Uterus (tissue), 4 donors: ENCODE data around the gene PKMYT1. TPM values are rescaled to one million over a fixed set of nuclear protein-coding genes. Genes with fewer than 3 reads are reported as not detected.

Experiments used
- DNase-seq, 2 donors: peaks; one replicate each; pipeline ENCODE4 v3.0.0-alpha.2; 2019 to 2020
- H3K27ac ChIP-seq, 2 donors: fragments of 200-600 bp; sonication (generic); 1 replicate in 1 of 2; 2 replicates in 1 of 2; pipeline ENCODE4 v1.5.1; 2016 to 2018
- H3K27me3 ChIP-seq, 2 donors: fragments of 200-600 bp; sonication (generic); one replicate each; pipeline ENCODE4 v1.5.1; 2018 to 2019; ENCODE audit warnings: control low read depth in 1 of 2
- H3K36me3 ChIP-seq, 2 donors: fragments of 200-600 bp; sonication (generic); one replicate each; pipeline ENCODE4 v1.5.1; 2019; ENCODE audit warnings: control low read depth in 1 of 2
- H3K4me1 ChIP-seq, 2 donors: fragments of 200-600 bp; sonication (generic); one replicate each; pipeline ENCODE4 v1.5.1; 2018 to 2019; ENCODE audit warnings: control low read depth in 1 of 2
- H3K4me3 ChIP-seq, 2 donors: fragments of 200-600 bp; sonication (generic); 1 replicate in 1 of 2; 2 replicates in 1 of 2; pipeline ENCODE4 v1.5.1; 2018 to 2019; ENCODE audit warnings: mild to moderate bottlenecking in 1 of 2
- H3K9me3 ChIP-seq, 2 donors: fragments of 200-600 bp; sonication (generic); one replicate each; pipeline ENCODE4 v1.5.1; 2019; ENCODE audit warnings: control low read depth in 1 of 2
- POLR2A ChIP-seq, 2 donors: fragments of 450-650 bp; IDR thresholded peaks; one replicate each; pipeline ENCODE4 v1.6.1; 2016; ENCODE audit warnings: antibody characterized with exemption in 2 of 2, mild to moderate bottlenecking in 1 of 2, moderate library complexity in 1 of 2
- intact Hi-C: fragments of 100-400 bp; cut with DNase I; formaldehyde crosslinking; loops from one replicate; pipeline ENCODE4 v1.15.1; 2023; ENCODE audit warnings: low total_unique reads
- total RNA-seq, 4 donors: library from RNA; depleted of rRNA in 3 of 4; stranded (reverse); fragments of >200 nt in 3 of 4; gene quantifications; one replicate each; pipeline versions ENCODE4 v1.1.0 to v1.2.4, GENCODE V29; 2014 to 2023
- TF ChIP-seq, protein P1 (sequence below), 4 experiments: fragments of 200-600 bp in 2 of 4; fragments of 450-650 bp in 2 of 4; sonication (generic) in 2 of 4; IDR thresholded peaks; one replicate each; pipeline ENCODE4 v1.5.1; 2016 to 2019; ENCODE audit warnings: antibody characterized with exemption in 4 of 4, mild to moderate bottlenecking in 2 of 4, moderate library complexity in 1 of 4
- donor health status: DM: yes; HTN: yes; CAD: no.

PKMYT1 gene
- total RNA-seq, 4 donors from 2014 or later = 6.1 TPM; not detected in 3

DNA sequence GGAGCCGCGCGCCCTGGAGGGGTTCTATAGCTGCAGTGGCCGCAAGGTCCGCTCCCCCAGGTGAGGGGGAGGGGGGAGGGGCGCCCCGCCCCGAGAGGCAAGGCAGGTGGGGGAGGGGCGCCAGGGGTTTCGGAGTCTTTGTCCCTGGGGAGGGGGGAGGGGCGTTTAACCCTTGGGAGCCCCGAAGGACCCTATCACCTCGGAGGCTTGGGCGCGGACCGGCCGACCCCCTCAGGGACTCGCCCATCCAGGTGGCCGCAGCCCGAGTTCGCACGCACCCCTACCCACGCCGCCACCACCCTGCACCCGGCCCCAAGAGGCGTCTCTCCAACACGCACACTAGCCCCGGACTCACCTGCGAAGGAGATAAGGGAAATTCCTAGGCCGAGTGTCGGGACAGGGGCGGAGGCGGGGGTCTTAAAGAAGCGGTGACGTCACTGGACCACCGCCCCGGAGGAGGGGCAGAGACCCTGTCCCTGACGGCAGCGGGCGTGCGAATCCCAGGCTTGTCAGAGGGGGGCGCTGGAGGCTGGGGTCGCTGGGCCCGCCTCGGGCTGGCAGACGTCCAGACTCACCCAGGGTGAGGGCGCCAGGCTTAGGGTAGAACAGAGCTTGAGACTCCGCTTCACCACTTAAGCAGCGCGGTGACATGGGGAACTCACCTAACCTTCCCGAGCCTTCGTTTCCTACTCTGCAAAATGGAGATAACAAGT lies 37.7 kb upstream of the PKMYT1 start, which contains the start of gene CLDN6:
Gene CLDN6, minus strand, starts transcription at position 390 of the 713 bp plus-strand sequence. CDS start 2,162 bp downstream, outside the sequence.
- no peak for DNase-seq

DNA sequence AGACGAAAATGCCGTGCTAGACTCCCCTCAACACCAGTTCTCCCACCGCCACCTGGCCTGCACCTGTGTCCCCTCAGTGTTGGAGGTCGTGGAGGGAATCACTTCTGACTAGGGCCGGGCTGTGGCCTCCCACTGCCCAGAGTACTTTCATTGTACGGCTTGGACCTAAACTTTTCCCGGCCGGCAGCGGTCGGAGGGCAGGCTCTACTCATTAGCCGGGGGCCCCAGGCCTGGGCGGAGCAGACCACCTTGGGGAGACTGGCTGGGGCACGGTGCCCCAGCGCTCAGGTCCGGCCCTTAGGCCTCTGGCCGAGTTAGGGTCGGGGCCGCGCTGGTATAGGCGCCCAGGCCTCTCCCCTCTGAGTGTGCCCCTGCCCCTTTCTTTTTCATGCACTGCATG lies 37.1 kb upstream of the PKMYT1 start:
- DNase-seq = no peak
- H3K36me3 ChIP-seq = no peaks in the 10 kb centered on the region
- peaks cover 9 to 23% of the 10 kb centered on the region in 2 donors for H3K27me3 ChIP-seq
- H3K4me1 ChIP-seq = peaks cover 0 to 4% of the 10 kb centered on the region in 2 donors
- TF ChIP-seq POLR2A (IDR thresholded peaks at IDR 0.05) = no peak
- TF ChIP-seq, protein P1, sequence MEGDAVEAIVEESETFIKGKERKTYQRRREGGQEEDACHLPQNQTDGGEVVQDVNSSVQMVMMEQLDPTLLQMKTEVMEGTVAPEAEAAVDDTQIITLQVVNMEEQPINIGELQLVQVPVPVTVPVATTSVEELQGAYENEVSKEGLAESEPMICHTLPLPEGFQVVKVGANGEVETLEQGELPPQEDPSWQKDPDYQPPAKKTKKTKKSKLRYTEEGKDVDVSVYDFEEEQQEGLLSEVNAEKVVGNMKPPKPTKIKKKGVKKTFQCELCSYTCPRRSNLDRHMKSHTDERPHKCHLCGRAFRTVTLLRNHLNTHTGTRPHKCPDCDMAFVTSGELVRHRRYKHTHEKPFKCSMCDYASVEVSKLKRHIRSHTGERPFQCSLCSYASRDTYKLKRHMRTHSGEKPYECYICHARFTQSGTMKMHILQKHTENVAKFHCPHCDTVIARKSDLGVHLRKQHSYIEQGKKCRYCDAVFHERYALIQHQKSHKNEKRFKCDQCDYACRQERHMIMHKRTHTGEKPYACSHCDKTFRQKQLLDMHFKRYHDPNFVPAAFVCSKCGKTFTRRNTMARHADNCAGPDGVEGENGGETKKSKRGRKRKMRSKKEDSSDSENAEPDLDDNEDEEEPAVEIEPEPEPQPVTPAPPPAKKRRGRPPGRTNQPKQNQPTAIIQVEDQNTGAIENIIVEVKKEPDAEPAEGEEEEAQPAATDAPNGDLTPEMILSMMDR (IDR thresholded peaks at IDR 0.05) = no peak
- H3K9me3 ChIP-seq = no peaks in the 10 kb centered on the region
- H3K27ac ChIP-seq = no peak overlapping the region
- intact Hi-C loops = no loop called here
- H3K4me3 ChIP-seq = no peak overlapping the region

More for the DNA sequence above, 37.7 kb upstream of the PKMYT1 start, which contains the start of gene CLDN6:
- intact Hi-C loops = no loop called here
- Histone ChIP-seq H3K27ac (no peak within 1 kb of the TSS), H3K4me3 (no peak within 1 kb of the TSS), H3K4me1 (peaks cover 0 to 10% of the 10 kb centered on the region in 2 donors), H3K9me3 (no peaks in the 10 kb centered on the region), H3K27me3 (peaks cover 9 to 18% of the 10 kb centered on the region in 2 donors), H3K36me3 (no peaks in the 10 kb centered on the region)
- TF ChIP-seq, protein P1 (IDR thresholded peaks at IDR 0.05) = no peak
- no peak for TF ChIP-seq POLR2A (IDR thresholded peaks at IDR 0.05)

DNA sequence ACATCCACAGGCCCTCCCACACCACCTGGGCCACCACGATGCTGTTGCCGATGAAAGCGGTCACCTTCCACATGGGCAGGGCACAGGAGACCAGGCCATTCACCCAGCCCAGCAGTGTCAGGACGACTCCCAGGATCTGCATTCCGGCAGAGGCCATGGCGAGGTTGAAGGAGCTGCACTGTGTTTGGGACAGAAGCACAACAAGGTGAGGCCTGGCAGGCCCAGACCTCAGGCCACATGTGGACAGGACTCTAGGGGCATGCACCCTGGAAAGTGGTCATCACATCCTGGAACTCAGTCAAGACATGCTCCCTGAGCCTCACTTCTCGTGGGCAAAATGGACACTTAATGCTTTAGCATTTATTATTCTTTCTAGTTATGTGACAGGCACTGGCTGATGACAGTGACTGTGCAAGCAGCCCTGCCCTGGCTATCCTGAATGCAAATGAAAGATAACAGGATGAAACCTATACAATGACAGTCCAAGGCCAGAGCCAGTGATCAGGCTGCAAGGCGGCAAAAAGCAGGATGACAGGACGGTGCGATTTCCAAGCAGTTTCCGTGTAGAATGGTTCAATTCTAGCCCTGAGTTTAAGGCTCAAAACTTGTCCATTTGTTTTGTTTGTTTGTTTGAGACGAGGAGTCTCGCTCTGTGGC lies 35.7 kb upstream of the PKMYT1 start:
- intact Hi-C loops = no loop called here
- Histone ChIP-seq H3K27me3 (peaks cover 9 to 27% of the 10 kb centered on the region in 2 donors), H3K36me3 (no peaks in the 10 kb centered on the region), H3K27ac (no peak overlapping the region), H3K4me3 (no peak overlapping the region), H3K9me3 (no peaks in the 10 kb centered on the region), H3K4me1 (no peaks in the 10 kb centered on the region)
- no peak for DNase-seq
- no peak for TF ChIP-seq POLR2A (IDR thresholded peaks at IDR 0.05)
- TF ChIP-seq, protein P1 (IDR thresholded peaks at IDR 0.05) = no peak

DNA sequence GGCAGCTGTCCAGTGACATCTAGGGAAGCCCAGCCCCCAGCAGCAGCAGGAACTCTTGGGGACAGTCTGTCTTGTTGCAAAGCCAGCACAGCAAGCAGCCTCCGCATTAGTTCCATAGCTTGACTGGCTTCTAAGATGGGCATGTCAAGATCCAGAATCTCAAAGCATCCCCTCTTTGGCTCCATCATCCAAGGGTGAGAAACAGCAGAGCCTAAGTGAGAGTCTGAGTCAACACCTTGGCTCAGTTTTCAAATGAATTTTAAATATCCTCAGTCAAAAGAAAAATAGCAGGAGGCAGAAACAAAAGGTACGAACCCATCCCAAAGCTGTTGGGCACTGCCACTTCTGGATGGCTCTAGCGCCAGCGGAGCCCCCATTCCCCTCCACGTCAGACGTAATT lies 34.7 kb upstream of the PKMYT1 start:
- H3K27ac ChIP-seq = no peak overlapping the region
- no peak for TF ChIP-seq POLR2A (IDR thresholded peaks at IDR 0.05)
- TF ChIP-seq, protein P1 (IDR thresholded peaks at IDR 0.05) = no peak
- no peak for DNase-seq
- H3K4me3 ChIP-seq = no peak overlapping the region
- no peaks in the 10 kb centered on the region for H3K4me1 ChIP-seq
- no peaks in the 10 kb centered on the region for H3K9me3 ChIP-seq
- intact Hi-C loops = no loop called here
- H3K36me3 ChIP-seq = no peaks in the 10 kb centered on the region
- H3K27me3 ChIP-seq = peaks cover 9 to 27% of the 10 kb centered on the region in 2 donors
